Activated CD4-positive, alpha-beta T cell treated with anti-CD3 and anti-CD28 coated beads, Interleukin-2, amount 50 U/mL, for 48 hours (primary cell): ENCODE results near the gene NINL.
"Not testable (repeated sequence)": the region's sequence is repeated elsewhere in the genome, so short reads cannot be mapped to it uniquely, and the experiment has no call there.

ENCODE experiments used
- DNase-seq, 2 experiments: peaks; one replicate each; pipeline ENCODE4 v3.0.0-alpha.2; 2020

NINL gene

GRCh38 chr20:25550645-25551337 is 34.5 kb downstream of the NINL start:
- not testable (repeated sequence) for DNase-seq

GRCh38 chr20:25549843-25550477 is 35.4 kb downstream of the NINL start:
- DNase-seq = no peak

- no peak for DNase-seq
Observed at GRCh38 chr20:25549172-25549773, 36.1 kb downstream of the NINL start.

GRCh38 chr20:25548613-25549086 is 36.7 kb downstream of the NINL start:
- no peak for DNase-seq

- DNase-seq = no peak
Observed at GRCh38 chr20:25547999-25548398, 37.3 kb downstream of the NINL start.

- DNase-seq = no peak
Observed at GRCh38 chr20:25547063-25547462, 38.3 kb downstream of the NINL start.

GRCh38 chr20:25546048-25546447 is 39.3 kb downstream of the NINL start:
- no peak for DNase-seq

- no peak for DNase-seq
Observed at GRCh38 chr20:25545171-25545570, 40.2 kb downstream of the NINL start.

GRCh38 chr20:25544734-25545133 is 40.6 kb downstream of the NINL start:
- DNase-seq = no peak

- no peak for DNase-seq
Observed at GRCh38 chr20:25544311-25544710, 41.0 kb downstream of the NINL start.

- no peak for DNase-seq
Observed at GRCh38 chr20:25543068-25543467, 42.3 kb downstream of the NINL start.

- no peak for DNase-seq
Observed at GRCh38 chr20:25541676-25542075, 43.7 kb downstream of the NINL start.

GRCh38 chr20:25539742-25540672 is 45.3 kb downstream of the NINL start:
- DNase-seq = no peak

GRCh38 chr20:25538838-25539665 is 46.3 kb downstream of the NINL start:
- DNase-seq = no peak

- DNase-seq = no peak
Observed at GRCh38 chr20:25537890-25538289, 47.4 kb downstream of the NINL start.

- DNase-seq = no peak
Observed at GRCh38 chr20:25535762-25536161, 49.6 kb downstream of the NINL start.

- no peak for DNase-seq
Observed at GRCh38 chr20:25534845-25535244, 50.5 kb downstream of the NINL start.

GRCh38 chr20:25533920-25534700 is 51.2 kb downstream of the NINL start:
- no peak for DNase-seq

GRCh38 chr20:25532971-25533391 is 52.4 kb downstream of the NINL start:
- no peak for DNase-seq

GRCh38 chr20:25532015-25532751 is 53.1 kb downstream of the NINL start:
- DNase-seq = no peak
